Caki2 (cell line): ENCODE measurements around the gene DGKH. TPM values are rescaled to one million over a fixed set of nuclear protein-coding genes. Genes with fewer than 3 reads are reported as not detected.
A peak's percentile ranks its signal among the peaks of the same experiment; 100 is the strongest.

Source experiments
- DNase-seq: peaks from one replicate; pipeline ENCODE4 v3.0.0-alpha.2; 2015; ENCODE audit warnings: low read depth
- in situ Hi-C: cut with HindIII; loops from 2 replicates; pipeline ENCODE4 v1.10.0; 2016; ENCODE audit warnings: low sequenced_read_pairs, low pct_unique_long_range_greater_than_20kb, mixed read lengths
- total RNA-seq: library from RNA; depleted of rRNA; stranded (reverse); fragments of >200 nt; shearing (Covaris generic); gene quantifications from 2 replicates; pipeline ENCODE4 v1.2.3, GENCODE V29; 2014; ENCODE audit warnings: low replicate concordance; rRNA removed

The DGKH gene, protein sequence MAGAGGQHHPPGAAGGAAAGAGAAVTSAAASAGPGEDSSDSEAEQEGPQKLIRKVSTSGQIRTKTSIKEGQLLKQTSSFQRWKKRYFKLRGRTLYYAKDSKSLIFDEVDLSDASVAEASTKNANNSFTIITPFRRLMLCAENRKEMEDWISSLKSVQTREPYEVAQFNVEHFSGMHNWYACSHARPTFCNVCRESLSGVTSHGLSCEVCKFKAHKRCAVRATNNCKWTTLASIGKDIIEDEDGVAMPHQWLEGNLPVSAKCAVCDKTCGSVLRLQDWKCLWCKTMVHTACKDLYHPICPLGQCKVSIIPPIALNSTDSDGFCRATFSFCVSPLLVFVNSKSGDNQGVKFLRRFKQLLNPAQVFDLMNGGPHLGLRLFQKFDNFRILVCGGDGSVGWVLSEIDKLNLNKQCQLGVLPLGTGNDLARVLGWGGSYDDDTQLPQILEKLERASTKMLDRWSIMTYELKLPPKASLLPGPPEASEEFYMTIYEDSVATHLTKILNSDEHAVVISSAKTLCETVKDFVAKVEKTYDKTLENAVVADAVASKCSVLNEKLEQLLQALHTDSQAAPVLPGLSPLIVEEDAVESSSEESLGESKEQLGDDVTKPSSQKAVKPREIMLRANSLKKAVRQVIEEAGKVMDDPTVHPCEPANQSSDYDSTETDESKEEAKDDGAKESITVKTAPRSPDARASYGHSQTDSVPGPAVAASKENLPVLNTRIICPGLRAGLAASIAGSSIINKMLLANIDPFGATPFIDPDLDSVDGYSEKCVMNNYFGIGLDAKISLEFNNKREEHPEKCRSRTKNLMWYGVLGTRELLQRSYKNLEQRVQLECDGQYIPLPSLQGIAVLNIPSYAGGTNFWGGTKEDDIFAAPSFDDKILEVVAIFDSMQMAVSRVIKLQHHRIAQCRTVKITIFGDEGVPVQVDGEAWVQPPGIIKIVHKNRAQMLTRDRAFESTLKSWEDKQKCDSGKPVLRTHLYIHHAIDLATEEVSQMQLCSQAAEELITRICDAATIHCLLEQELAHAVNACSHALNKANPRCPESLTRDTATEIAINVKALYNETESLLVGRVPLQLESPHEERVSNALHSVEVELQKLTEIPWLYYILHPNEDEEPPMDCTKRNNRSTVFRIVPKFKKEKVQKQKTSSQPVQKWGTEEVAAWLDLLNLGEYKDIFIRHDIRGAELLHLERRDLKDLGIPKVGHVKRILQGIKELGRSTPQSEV
- total RNA-seq: 1.9 and 2.3 TPM in 2 replicates

DNA sequence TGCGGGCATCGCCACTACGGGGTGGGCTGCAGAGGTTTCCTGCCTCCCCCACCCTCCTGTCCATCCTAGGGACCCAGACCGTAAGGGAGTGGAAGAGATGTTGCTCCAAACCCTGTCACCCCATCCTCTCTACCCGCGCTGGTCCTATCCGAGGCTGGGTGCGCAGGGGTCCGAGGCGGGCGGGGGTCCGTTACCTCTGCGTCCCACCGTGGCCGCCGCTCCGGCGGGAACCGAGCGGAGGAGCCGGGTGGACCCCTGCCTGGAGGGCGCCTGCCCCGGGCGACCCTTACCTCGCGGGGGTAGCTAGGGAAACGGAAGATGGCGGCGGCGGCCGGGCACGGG lies at the start of gene DGKH:
DGKH (plus strand) TSS at position 307 of the 342 bp plus-strand sequence. CDS start 126 bp downstream, outside the sequence.
- DNase-seq: no peak
- in situ Hi-C loops: no loop called here

DNA sequence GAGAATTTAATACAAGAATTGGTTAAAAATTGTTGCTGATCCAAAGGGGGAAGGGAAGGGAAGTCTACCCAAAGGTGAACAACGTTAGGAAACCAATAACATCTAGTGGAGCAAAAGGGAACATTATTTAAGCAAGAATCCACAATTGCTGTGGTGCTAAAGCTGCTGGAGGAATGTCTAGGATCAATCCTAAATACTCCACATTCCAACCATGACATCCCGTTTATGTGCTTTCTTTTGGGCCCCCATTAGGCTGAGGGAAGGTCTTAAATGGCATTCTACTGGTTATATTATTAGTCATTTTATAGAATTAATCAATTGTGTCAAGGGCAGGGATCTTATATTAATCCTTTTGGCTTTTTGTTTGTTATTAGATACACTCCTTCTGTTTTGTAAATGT lies 47.6 kb upstream of the DGKH start:
- no peak for DNase-seq
- in situ Hi-C loops: no loop called here

DNA sequence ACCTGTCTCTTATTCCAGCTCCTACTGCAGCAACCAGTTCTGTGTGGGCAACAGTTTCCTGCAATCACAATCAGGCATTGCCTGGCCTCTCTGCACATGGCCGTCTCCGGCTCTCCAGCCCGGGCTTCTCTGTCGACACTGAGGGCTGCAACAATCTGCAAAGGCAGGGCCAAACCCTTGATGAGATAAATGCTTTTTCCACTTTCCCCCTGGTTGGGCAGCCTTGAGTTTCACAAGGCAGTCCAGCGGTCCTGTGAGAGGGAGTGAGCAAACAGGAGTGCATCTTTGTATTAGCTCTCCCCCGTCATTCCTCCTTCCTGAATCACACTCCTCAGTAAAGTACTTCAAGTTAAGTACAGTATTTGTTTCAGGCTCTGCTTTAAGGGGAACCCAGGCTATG lies 46.9 kb upstream of the DGKH start:
- in situ Hi-C loops: no loop called here
- DNase-seq: no peak

DNA sequence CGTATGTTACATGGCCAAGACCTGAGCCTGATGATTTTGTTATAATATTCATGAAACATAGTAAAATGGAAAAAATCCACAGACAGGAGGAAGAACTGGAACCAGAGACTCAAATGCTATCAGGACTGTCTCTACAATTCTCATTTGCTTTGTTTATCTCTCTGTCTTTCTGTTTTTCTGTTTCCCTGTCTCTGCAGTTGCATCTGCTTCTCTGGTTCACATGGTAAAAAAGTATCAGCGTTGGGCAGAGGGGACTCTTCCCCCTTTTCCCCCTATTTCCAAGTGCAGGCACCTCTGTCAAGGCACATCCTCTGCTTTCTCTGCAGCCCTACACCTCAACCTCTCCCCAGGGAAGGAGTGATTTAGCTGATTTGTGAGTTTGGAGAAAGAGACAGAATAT lies 46.4 kb upstream of the DGKH start:
- no peak for DNase-seq
- in situ Hi-C loops: no loop called here

DNA sequence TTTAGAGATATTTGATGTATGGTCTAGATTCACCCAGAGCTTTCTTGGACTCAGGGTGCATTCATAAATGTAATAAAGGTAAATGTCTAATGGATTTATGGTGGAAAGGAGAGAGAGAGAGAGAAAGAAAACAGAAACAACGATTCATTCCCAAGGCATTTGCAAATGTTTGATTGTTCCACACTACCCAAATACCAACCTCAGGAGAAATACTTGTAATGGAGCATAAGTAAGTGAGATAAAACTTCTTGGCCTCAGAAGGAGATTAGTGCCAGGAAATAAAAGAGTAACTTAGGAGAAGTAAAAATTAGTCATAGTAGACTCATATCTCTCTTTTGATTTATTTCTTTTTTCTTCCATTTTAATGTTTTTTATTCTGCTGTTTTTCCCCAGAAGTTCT lies 40.6 kb upstream of the DGKH start:
- no peak for DNase-seq
- in situ Hi-C loops: no loop called here

DNA sequence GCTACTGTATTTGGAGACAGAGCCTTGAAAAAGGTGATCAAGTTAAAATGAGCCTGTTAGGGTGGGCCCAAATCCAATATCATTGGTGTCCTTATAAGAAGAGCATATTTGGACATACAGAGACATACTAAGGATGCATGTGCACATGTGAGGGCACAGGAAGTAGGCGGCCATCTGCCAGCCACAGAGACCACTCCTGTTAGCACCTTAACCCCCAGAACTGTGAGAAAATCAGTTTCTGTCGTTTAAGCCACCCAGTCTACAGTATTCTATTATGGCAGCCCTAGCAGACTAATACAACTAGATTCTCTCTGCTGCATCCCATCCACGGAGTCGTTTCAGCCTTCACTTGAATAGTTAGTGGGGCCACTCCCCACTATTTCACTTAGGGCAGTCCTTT lies 39.4 kb upstream of the DGKH start:
- in situ Hi-C loops: no loop called here

DNA sequence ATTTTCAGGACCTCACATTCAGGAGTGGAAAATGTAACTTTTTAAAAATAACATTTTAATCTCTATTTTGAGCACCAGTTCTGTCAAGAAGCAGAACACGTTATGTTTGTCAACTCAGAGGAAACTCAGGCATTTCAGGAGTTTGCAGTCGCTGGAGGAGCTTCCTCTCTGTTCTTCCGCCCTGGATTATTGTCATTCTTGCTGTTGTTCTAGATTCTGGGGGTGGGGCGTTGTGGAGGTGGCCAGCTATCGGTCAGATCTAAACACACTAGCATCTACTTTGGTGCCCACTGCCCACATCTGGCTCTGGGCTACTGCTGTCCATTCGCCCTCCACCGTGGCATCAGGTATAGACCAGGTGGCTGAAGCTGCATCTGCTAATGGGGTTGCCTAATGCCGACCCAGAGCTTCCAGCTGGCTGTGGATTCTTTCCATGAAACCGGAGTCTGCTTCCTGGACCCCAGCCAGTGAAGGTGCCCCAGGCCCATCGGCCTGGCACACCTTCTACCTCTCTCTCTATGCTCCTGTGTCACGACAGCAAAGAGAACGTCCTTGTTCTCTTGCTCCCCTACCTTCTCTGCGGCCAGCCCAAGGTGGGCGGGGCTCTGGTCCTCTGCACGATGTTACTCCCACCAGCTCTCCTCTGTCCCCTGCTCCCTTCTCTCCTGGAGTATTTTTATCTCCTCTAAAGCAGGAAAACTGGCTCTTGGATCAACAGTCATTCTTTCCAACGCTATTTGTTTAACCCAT lies 36.7 kb upstream of the DGKH start:
- in situ Hi-C loops: no loop called here
- no peak for DNase-seq

More for the DNA sequence above, 39.4 kb upstream of the DGKH start:
- no peak for DNase-seq

DNA sequence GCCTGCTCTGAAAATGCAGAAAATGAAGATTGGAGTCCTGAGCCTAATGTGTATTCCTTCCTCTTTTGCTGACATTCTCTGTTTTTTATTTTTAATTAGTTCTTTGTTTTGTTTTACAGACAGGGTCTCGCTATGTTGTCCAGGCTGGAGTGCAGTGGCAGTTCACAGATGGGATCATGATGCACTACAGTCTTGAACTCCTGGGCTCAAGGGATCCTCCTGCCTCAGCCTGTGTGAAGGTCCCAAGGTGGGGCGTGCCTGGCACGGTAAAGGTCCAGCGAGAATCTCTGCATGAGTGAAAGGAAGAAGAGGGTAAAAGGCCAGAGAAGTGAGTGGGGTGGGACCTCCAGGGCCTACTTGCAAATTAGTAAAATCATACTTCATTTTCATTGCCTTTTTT lies 34.3 kb upstream of the DGKH start:
- DNase-seq: no peak
- in situ Hi-C loops: no loop called here

DNA sequence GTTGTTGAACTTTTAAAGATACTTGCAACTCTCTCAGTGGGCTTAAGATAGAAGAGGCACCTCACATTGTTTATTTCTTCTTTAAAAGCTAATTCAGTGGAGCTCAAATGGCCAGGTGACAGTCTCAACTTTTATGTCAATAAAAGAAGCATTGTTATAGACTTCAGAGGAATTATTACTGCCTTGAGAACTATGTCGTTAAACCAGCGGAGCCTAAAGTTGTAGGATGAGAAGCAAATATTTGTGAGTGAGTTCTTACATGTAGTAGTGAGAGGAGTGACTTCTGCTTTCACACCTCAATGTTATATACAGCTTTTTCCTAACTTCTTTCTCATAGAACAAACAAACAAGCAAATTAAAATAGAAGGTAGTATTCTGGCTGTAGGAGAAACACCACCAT lies 31.2 kb upstream of the DGKH start:
- in situ Hi-C loops: no loop called here
- no peak for DNase-seq

DNA sequence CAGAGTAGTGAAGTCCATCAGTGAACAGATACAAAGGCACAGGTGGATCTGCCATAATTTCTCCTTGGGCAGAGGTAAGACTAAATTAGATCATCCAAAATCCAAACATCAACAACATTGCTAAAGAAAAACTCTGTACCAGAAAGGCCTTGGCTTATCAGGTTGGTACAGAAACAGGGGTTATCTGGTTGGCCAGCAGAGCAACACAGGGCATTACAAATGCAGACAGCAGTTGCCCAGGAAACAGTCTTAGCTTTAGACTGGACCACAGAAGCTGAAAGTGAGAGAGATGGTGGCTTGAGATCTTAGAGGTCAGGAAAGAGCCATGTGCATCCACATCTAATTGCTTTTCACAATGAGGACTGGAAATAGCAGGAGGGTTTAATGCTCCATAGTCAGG lies 26.6 kb upstream of the DGKH start:
- in situ Hi-C loops: no loop called here
- no peak for DNase-seq

DNA sequence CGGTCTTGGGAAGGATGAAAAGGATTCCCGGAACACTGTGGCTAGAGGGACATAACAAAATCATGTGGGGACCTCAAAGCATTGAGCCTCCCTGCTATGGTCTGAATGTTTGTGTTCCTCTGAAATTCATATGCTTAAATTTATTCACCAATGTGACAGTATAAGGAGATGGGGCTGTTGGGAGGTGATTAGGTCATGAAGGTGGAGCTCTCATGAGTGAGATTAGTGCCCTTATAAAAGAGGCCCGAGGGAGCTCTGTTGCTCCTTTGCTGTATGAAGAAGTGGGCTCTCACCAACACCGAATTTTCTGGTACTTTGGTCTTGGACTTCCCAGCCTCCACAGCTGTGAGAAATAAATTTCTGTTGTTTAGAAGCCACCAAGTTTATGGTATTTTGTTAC lies 26.1 kb upstream of the DGKH start:
- no peak for DNase-seq
- in situ Hi-C loops: no loop called here

DNA sequence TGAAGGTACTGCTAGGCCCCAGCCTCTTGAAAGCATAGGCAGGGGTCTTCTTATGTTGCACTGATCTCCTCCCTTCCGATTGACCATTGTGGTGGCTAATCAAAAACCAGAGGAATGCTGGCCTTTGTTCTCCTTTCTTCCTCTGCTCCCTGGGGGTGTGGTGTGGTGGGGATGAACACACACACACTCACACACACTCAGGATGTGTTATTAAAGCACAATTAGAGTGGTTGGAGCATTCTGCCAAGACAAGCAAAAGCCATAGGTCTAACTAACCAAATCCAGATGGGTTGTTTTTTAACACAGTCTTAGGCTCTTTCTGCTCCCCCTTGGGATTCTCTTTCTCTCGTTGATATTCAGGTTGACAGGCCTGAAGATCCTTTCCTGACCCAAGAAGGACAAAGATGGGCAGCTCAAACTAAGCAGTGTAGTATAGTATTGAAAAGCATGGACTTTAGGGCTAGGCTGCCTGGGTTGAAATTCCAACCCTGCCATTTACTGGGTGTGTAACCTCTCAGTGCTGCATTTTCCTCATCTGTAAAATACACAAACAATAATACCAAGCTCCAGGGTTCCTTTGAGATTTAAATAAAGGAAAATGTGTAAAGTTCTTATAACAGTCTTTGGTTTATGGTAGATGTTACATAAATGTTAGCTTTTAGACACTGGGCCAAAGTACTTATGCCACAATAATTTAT lies 25.5 kb upstream of the DGKH start:
- no peak for DNase-seq
- in situ Hi-C loops: no loop called here

DNA sequence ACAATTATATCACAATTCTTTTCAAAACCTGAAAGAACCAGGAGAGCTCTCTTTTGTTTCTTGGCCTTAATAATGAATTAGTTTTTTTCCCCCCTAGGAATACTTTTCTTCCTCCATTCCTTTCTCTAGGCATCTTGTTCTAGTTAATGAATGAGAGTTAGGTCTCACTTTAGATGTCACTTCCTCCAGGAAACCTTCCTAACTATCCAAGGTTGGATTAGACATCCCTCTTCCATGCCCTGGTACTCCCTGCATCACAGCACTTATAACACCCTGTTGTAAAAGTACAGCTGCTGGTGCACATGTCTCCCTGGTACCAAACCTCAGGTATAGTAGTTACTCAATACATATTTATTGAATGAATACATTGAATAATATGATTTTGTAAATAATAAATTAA lies 21.2 kb upstream of the DGKH start:
- no peak for DNase-seq
- in situ Hi-C loops: no loop called here

DNA sequence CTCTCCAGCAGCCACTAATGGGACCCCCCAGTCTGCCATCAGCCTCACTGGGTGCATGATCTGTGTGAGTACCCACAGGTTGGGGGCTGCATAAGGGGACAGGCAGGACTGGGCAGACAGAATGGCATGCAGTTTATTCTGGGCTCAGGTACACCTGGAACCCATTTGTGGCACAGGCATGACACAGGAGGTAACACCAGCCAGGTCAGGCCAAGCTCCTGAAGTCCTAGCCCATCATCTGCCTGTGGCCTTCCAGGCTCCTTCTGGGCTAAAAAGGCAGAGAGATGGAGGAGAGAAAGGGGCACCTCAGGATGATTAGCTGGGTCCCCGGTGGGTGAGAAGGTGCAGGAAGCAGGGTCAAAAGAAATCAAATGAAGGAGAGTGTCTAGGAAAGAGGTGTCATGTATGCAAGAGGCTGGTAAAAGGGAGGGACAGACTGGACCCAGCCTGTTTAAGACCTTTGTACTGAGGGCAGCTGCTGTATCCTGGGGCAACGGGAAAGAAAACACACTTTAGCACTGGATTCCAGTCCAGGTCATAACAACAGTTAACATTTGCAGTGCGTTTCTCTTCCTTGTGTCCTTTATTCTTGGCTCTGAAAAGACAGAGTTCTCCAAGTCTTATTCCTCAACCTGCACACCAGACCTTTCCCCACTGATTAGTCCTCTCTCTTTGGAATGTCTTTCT lies 20.2 kb upstream of the DGKH start:
- in situ Hi-C loops: no loop called here
- peak; percentile 40 for DNase-seq

DNA sequence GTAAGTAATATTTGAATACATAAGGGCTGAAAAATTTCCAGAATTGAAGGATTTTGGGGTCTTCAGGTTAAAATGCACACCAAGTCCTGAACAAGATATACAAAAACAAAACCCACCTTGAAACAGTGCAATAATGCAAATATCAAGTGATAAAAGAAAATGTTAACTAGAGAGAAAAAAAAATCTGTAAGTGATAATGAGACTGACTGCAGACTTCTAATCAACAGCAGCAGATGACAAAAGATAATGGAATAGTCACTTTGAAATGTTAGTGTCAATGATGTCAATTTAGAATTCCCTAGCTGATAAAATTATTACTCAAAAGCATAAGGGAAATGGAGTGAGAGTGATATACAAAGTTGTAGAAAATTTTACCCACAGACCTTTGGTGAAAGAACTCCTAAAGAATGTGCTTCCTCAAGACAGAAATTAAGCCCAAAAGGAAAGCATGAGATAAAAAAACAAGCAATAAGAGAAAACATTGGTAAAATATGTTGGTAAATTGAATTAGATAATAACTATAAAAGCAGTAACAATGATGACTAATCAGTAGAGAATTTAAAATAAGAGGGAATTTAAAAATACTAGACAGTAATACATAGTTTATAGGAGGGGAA lies 12.4 kb upstream of the DGKH start:
- in situ Hi-C loops: no loop called here
- no peak for DNase-seq

DNA sequence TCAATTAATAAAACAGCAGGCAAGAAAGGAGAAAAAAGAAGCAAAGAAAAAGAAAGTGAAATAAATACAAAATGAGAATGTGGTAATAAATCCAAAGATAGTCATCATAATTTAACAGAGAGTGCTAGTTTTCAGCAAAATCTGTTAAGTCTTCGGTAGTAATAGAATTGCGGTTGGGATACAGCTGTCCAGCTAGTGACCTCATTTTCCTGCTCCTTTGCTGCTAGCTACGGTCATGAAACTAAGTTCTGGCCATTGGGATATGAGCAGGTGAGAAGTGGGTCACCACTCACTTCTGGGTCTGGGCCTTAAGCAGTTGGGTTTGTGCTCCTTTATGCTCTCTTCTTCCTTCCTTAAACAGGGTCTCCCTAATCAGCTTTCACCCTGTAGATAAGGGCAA lies 11.7 kb upstream of the DGKH start:
- in situ Hi-C loops: no loop called here
- no peak for DNase-seq
